ENCODE measurements around the gene HSPB7. TPM values are rescaled to one million over a fixed set of nuclear protein-coding genes. Genes with fewer than 3 reads are reported as not detected.
"Not testable (repeated sequence)": the region's sequence is repeated elsewhere in the genome, so short reads cannot be mapped to it uniquely, and the experiment has no call there.

The HSPB7 gene
- total RNA-seq, 2 donors from 2014 or later = 11.4 to 20.4 TPM

DNA sequence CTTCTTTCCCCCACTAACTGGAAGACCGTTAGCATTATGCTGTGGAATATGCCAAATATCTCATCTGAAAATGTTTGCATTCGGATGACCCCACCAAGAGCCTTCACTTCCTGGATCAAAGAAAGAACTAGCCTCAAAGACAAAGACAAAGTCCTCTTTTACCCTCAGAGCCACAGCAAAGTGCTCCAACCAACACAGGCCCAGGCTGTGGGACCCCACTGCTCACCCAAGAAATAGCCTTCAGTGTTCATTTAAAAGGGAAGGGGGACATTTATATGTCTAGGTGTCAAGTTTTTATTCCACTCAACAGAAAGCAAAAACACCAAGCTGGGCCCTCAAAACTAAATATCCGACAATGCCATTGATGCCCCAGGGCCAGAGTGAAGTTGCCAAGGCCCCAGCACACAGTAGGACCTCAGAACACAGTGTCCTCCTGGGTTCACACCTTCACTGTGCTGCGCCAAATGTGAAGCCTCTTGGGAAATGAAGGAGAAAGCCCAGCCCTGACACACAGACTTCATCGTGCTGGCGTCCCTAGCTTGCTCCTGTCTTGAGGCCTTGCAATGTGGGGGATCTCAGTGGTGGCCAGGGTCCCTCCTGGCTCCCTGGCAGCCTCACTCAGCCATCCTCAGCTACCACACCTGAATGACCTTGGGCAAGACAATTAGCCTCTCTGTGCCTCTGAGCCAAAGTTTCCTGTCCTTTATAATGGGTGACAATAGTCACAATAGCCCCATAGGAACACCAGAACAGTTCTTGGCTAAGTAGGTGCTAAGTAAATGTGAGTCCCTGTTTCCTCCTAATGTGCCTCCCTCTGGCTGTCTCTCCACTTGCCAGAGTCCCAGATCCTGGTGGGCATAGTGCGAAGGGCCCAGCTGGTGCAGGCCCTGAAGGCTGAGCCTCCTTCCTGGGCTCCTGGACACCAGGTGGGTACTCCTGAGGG lies 37.0 kb upstream of the HSPB7 start:
- TF ChIP-seq POLR2AphosphoS5 (IDR thresholded peaks at IDR 0.05) (no peak), POLR2A (IDR thresholded peaks at IDR 0.05) (no peak)
- TF ChIP-seq, protein P1, sequence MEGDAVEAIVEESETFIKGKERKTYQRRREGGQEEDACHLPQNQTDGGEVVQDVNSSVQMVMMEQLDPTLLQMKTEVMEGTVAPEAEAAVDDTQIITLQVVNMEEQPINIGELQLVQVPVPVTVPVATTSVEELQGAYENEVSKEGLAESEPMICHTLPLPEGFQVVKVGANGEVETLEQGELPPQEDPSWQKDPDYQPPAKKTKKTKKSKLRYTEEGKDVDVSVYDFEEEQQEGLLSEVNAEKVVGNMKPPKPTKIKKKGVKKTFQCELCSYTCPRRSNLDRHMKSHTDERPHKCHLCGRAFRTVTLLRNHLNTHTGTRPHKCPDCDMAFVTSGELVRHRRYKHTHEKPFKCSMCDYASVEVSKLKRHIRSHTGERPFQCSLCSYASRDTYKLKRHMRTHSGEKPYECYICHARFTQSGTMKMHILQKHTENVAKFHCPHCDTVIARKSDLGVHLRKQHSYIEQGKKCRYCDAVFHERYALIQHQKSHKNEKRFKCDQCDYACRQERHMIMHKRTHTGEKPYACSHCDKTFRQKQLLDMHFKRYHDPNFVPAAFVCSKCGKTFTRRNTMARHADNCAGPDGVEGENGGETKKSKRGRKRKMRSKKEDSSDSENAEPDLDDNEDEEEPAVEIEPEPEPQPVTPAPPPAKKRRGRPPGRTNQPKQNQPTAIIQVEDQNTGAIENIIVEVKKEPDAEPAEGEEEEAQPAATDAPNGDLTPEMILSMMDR (IDR thresholded peaks at IDR 0.05) = no peak
- Histone ChIP-seq H3K9me3 (no peaks in the 10 kb centered on the region), H3K36me3 (no peaks in the 10 kb centered on the region), H3K27me3 (replicated peaks; ENCODE audit: insufficient read depth) (no peaks in the 10 kb centered on the region), H3K4me1 (replicated peaks) (no peaks in the 10 kb centered on the region), H3K4me3 (no peak overlapping the region), H3K27ac (no peak overlapping the region)
- no peak for DNase-seq (ENCODE audit: low spot score)
- 78% methylated on average over 7 of the region's 7 CpGs for WGBS
- intact Hi-C loops (cut with DNase I) = loop anchor here (5.0 kb wide), 1 partner anchor 48 kb away; no protein-coding TSS in a partner anchor

DNA sequence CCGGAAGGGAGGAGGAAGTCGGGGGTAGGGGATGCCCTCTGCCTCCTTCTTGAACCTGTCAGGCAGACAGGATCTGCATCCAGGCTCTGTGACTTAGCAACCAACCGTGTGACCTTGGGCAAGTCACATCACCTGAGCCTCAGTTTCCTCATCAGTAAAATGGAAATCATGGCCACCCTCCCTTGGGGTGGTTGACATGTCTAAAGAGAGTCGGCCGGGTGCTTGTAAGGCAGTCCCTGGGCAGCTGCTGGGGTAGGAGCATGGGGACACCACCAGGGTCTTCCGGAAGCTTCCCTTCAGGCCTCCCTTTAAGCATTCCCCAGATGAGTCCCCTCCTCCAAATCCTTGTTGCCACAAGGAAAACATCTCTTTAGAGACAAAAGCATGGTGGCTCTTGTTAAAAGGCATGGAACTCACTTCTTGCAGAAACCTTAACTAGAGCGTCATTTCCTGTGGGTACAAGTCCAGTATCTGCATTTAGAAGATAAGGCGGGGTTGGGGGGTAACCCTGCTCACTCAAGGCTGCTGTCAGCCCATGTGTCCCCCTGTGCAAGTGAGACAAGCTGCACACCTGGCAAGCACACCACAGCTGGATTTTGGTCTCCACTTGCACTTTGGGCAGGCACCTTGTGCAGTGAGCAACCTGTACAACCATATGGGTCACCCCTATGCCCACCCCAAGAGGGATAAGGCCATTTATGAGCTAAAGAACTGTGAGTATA lies 36.1 kb upstream of the HSPB7 start:
- no peak for DNase-seq (ENCODE audit: low spot score)
- WGBS = 58% methylated on average over 5 of the region's 8 CpGs
- H3K4me3 ChIP-seq = no peak overlapping the region
- H3K27me3 ChIP-seq (replicated peaks; ENCODE audit: insufficient read depth) = no peaks in the 10 kb centered on the region
- H3K4me1 ChIP-seq (replicated peaks) = no peaks in the 10 kb centered on the region
- intact Hi-C loops (cut with DNase I) = no loop called here
- H3K36me3 ChIP-seq = no peaks in the 10 kb centered on the region
- no peaks in the 10 kb centered on the region for H3K9me3 ChIP-seq
- TF ChIP-seq POLR2AphosphoS5 (IDR thresholded peaks at IDR 0.05) (no peak), POLR2A (IDR thresholded peaks at IDR 0.05) (no peak)
- TF ChIP-seq, protein P1 (IDR thresholded peaks at IDR 0.05) = no peak
- H3K27ac ChIP-seq = no peak overlapping the region

DNA sequence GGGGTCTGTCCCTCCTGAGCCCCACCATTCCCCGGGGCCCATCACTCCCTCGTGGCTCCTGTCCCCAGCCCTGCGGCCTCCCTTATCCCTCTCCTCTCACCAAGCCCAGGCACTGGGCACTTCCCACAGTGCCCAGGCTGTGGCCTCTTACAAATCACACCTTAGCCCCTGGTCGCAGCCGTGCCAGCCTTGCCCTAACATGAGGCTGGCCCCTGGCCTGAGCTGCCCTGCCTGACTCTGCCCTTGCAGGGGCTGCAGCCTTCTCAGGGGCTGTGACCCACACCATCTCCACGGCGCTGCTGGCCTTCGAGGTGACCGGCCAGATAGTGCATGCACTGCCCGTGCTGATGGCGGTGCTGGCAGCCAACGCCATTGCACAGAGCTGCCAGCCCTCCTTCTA lies 34.1 kb upstream of the HSPB7 start:
- H3K27me3 ChIP-seq (replicated peaks; ENCODE audit: insufficient read depth); H3K4me1 ChIP-seq (replicated peaks); DNase-seq (ENCODE audit: low spot score); H3K4me3 ChIP-seq; H3K27ac ChIP-seq; H3K9me3 ChIP-seq; H3K36me3 ChIP-seq; intact Hi-C loops (cut with DNase I): not testable (repeated sequence)
- WGBS = 89% methylated on average over 12 of the region's 12 CpGs

DNA sequence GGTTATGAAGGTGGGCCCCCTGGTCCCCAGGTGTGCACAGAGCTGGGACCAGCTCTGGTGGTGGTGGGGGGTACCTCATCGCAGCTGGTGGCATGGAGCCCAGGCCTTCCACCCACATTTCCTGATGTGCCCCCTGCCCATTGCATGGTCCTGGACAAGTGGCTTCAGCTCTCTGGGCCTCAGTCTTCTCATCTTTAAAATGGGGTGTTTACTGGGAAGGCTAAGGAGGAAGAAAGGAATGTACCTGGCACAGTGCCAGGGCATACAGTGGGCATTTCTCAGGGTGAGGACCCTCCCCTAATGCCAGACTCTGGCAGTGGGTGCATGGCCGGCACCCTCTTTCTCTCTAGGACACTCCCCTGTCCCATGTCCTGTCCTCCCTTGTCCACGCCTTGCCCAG lies 33.2 kb upstream of the HSPB7 start:
- intact Hi-C loops (cut with DNase I) = no loop called here
- H3K36me3 ChIP-seq = no peaks in the 10 kb centered on the region
- H3K4me1 ChIP-seq (replicated peaks) = no peaks in the 10 kb centered on the region
- H3K4me3 ChIP-seq = no peak overlapping the region
- TF ChIP-seq POLR2AphosphoS5 (IDR thresholded peaks at IDR 0.05) (no peak), POLR2A (IDR thresholded peaks at IDR 0.05) (no peak)
- TF ChIP-seq, protein P1 (IDR thresholded peaks at IDR 0.05) = no peak
- WGBS = 95% methylated on average over 3 of the region's 3 CpGs
- H3K9me3 ChIP-seq = no peaks in the 10 kb centered on the region
- H3K27me3 ChIP-seq (replicated peaks; ENCODE audit: insufficient read depth) = no peaks in the 10 kb centered on the region
- H3K27ac ChIP-seq = no peak overlapping the region
- no peak for DNase-seq (ENCODE audit: low spot score)

DNA sequence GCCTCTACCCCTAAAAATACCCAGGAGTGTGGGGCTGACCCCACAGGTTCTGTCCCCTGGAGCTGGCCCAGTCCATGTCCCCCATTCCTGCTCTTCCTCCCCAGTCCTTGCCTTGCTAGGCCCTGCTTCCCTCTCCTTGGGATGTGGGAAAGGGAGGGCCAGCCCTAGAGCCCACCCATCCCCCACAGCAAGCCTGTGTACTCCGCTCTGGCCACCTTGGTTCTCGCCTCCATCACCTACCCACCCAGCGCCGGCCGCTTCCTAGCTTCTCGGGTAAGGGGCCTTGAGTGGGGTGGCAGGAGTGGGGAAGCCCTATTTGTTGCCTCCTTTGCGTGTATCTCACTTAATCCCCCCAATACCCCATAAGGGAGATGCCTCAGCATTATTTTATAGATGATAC lies 32.5 kb upstream of the HSPB7 start:
- Histone ChIP-seq H3K9me3 (no peaks in the 10 kb centered on the region), H3K4me1 (replicated peaks) (no peaks in the 10 kb centered on the region), H3K27ac (no peak overlapping the region), H3K27me3 (replicated peaks; ENCODE audit: insufficient read depth) (no peaks in the 10 kb centered on the region), H3K36me3 (no peaks in the 10 kb centered on the region), H3K4me3 (no peak overlapping the region)
- WGBS = 90% methylated on average over 7 of the region's 7 CpGs
- no peak for DNase-seq (ENCODE audit: low spot score)
- TF ChIP-seq POLR2AphosphoS5 (IDR thresholded peaks at IDR 0.05) (no peak), POLR2A (IDR thresholded peaks at IDR 0.05) (no peak)
- TF ChIP-seq, protein P1 (IDR thresholded peaks at IDR 0.05) = no peak
- intact Hi-C loops (cut with DNase I) = no loop called here

All from prostate gland (tissue), 2 donors.